HEK293 (cell line): ENCODE data around the gene OR52A5.

Experiments
- CTCF ChIA-PET: fragments of 350-600 bp; formaldehyde crosslinking; extraction: SDS; loops from one replicate; lab custom pipeline; 2021; ENCODE audit warnings: antibody characterized with exemption; lab: Yijun Ruan, JAX
- POLR2A ChIA-PET: fragments of 300-600 bp; formaldehyde crosslinking; extraction: SDS; loops from one replicate; lab custom pipeline; 2020; ENCODE audit warnings: antibody characterized with exemption, inconsistent platforms; lab: Yijun Ruan, JAX
- H3K27ac ChIP-seq: fragments of 200-500 bp; sonication (Bioruptor generic); 2 replicates; pipeline ENCODE4 v1.5.1; 2014; ENCODE audit warnings: low read depth, low read length, control low read depth, inconsistent platforms; ENCODE audit errors: extremely low read depth
- H3K36me3 ChIP-seq, 2 experiments: fragments of 200-500 bp in 1 of 2; sonication (Bioruptor generic) in 1 of 2; 1 replicate in 1 of 2; 2 replicates in 1 of 2; pipeline ENCODE4 v1.5.1; 2014 to 2017; ENCODE audit warnings: inconsistent platforms in 2 of 2, low read length in 2 of 2; ENCODE audit not compliant: control insufficient read depth in 2 of 2, insufficient read depth in 1 of 2
- H3K4me1 ChIP-seq: fragments of 200-500 bp; sonication (Bioruptor generic); 2 replicates; pipeline ENCODE4 v1.5.1; 2014; ENCODE audit warnings: mild to moderate bottlenecking, low read length, inconsistent platforms; ENCODE audit not compliant: control insufficient read depth, insufficient read depth
- H3K4me3 ChIP-seq: 2 replicates; pipeline ENCODE4 v1.5.1; 2011; ENCODE audit warnings: low read depth, mild to moderate bottlenecking, control low read depth, low read length, moderate library complexity
- H3K9me3 ChIP-seq: fragments of 200-500 bp; sonication (Bioruptor generic); 2 replicates; pipeline ENCODE4 v1.5.1; 2014; ENCODE audit warnings: low read depth, low read length, inconsistent platforms; ENCODE audit not compliant: control insufficient read depth, insufficient read depth
- ELK4 ChIP-seq: IDR thresholded peaks from 2 replicates; pipeline ENCODE4 v1.6.1; 2011; ENCODE audit warnings: mild to moderate bottlenecking, low read depth, low read length, borderline replicate concordance
- FEZF1 ChIP-seq: fragments of 450-650 bp; formaldehyde crosslinking; IDR thresholded peaks from 2 replicates; pipeline ENCODE4 v1.5.1; 2016; ENCODE audit warnings: missing biosample characterization, missing genetic modification characterization
- GLI2 ChIP-seq: fragments of 450-650 bp; formaldehyde crosslinking; IDR thresholded peaks from 2 replicates; pipeline ENCODE4; 2017; ENCODE audit warnings: missing biosample characterization, missing genetic modification characterization, low read depth, borderline replicate concordance
- GLI4 ChIP-seq: fragments of 450-650 bp; formaldehyde crosslinking; IDR thresholded peaks from 2 replicates; pipeline ENCODE4 v1.5.1; 2016; ENCODE audit warnings: missing biosample characterization, missing genetic modification characterization
- SP2 ChIP-seq: fragments of 450-650 bp; formaldehyde crosslinking; IDR thresholded peaks from 2 replicates; pipeline ENCODE4 v1.5.1; 2016; ENCODE audit warnings: missing biosample characterization, missing genetic modification characterization
- ZNF148 ChIP-seq: fragments of 450-650 bp; formaldehyde crosslinking; IDR thresholded peaks from 2 replicates; pipeline ENCODE4 v1.5.0; 2017; ENCODE audit warnings: missing biosample characterization, missing genetic modification characterization, borderline replicate concordance
- ZNF157 ChIP-seq: fragments of 450-650 bp; formaldehyde crosslinking; IDR thresholded peaks from 2 replicates; pipeline ENCODE4 v1.5.1; 2016; ENCODE audit warnings: missing biosample characterization, missing genetic modification characterization
- ZNF214 ChIP-seq: fragments of 450-650 bp; formaldehyde crosslinking; IDR thresholded peaks from 2 replicates; pipeline ENCODE4 v1.5.1; 2017; ENCODE audit warnings: missing biosample characterization, mild to moderate bottlenecking, missing genetic modification characterization, borderline replicate concordance
- ZNF266 ChIP-seq: fragments of 450-650 bp; formaldehyde crosslinking; IDR thresholded peaks from 2 replicates; pipeline ENCODE4 v1.5.1; 2016; ENCODE audit warnings: missing biosample characterization, missing genetic modification characterization, low read depth
- ZNF341 ChIP-seq: fragments of 450-650 bp; formaldehyde crosslinking; IDR thresholded peaks from 2 replicates; pipeline ENCODE4; 2016; ENCODE audit warnings: low read depth, missing biosample characterization, missing genetic modification characterization
- ZNF354C ChIP-seq: fragments of 450-650 bp; formaldehyde crosslinking; IDR thresholded peaks from 2 replicates; pipeline ENCODE4 v1.5.1; 2016; ENCODE audit warnings: missing biosample characterization, missing genetic modification characterization, low read depth, borderline replicate concordance
- ZNF404 ChIP-seq: fragments of 450-650 bp; formaldehyde crosslinking; IDR thresholded peaks from 2 replicates; pipeline ENCODE4 v1.5.1; 2017; ENCODE audit warnings: missing biosample characterization, missing genetic modification characterization
- ZNF473 ChIP-seq: fragments of 450-650 bp; formaldehyde crosslinking; IDR thresholded peaks from 2 replicates; pipeline ENCODE4 v1.5.1; 2017; ENCODE audit warnings: missing biosample characterization, missing genetic modification characterization
- ZNF548 ChIP-seq: fragments of 450-650 bp; formaldehyde crosslinking; IDR thresholded peaks from 2 replicates; pipeline ENCODE4 v1.5.1; 2016; ENCODE audit warnings: missing biosample characterization, missing genetic modification characterization
- ZNF600 ChIP-seq: fragments of 450-650 bp; formaldehyde crosslinking; IDR thresholded peaks from 2 replicates; pipeline ENCODE4 v1.5.1; 2016; ENCODE audit warnings: missing biosample characterization, missing genetic modification characterization
- ZNF658 ChIP-seq: fragments of 450-650 bp; formaldehyde crosslinking; IDR thresholded peaks from 2 replicates; pipeline ENCODE4; 2016; ENCODE audit warnings: missing biosample characterization, missing genetic modification characterization
- ZNF747 ChIP-seq: fragments of 450-650 bp; formaldehyde crosslinking; IDR thresholded peaks from 2 replicates; pipeline ENCODE4 v1.5.1; 2016; ENCODE audit warnings: missing biosample characterization, missing genetic modification characterization
- ZSCAN16 ChIP-seq: fragments of 450-650 bp; formaldehyde crosslinking; IDR thresholded peaks from 2 replicates; pipeline ENCODE4 v1.5.1; 2016; ENCODE audit warnings: missing biosample characterization, missing genetic modification characterization
- ZXDB ChIP-seq: fragments of 450-650 bp; formaldehyde crosslinking; IDR thresholded peaks from 2 replicates; pipeline ENCODE4 v1.5.1; 2016; ENCODE audit warnings: missing biosample characterization, missing genetic modification characterization
- TF ChIP-seq, protein P1 (sequence below): fragments of 450-650 bp; formaldehyde crosslinking; IDR thresholded peaks from 2 replicates; pipeline ENCODE4 v1.5.1; 2016; ENCODE audit warnings: missing biosample characterization, missing genetic modification characterization
- TF ChIP-seq, protein P2 (sequence below): fragments of 450-650 bp; IDR thresholded peaks from 2 replicates; pipeline ENCODE4 v1.5.1; 2018; ENCODE audit warnings: missing biosample characterization, missing genetic modification characterization
- TF ChIP-seq, protein P3 (sequence below): fragments of 450-650 bp; formaldehyde crosslinking; IDR thresholded peaks from 2 replicates; pipeline ENCODE4 v1.5.1; 2016; ENCODE audit warnings: missing biosample characterization, missing genetic modification characterization
- TF ChIP-seq, protein P4 (sequence below): fragments of 450-650 bp; formaldehyde crosslinking; IDR thresholded peaks from 2 replicates; pipeline ENCODE4 v1.5.1; 2016; ENCODE audit warnings: missing biosample characterization, missing genetic modification characterization

The OR52A5 gene

GRCh38 chr11:5102246-5102645 is 35.9 kb downstream of the OR52A5 start:
- ChIA-PET CTCF (no interaction called here), POLR2A (no interaction called here)
- no peak for TF ChIP-seq ZNF148 (tag by site-specific recombination)
- TF ChIP-seq ZNF747, result no peak
- TF ChIP-seq ZSCAN16, result no peak
- no peak for TF ChIP-seq ZXDB (tag by site-specific recombination)
- no peak for TF ChIP-seq FEZF1
- TF ChIP-seq ZNF548 (tag by site-specific recombination), result no peak
- TF ChIP-seq ELK4, result no peak
- TF ChIP-seq ZNF354C, result no peak
- TF ChIP-seq ZNF600, result no peak
- TF ChIP-seq, protein P1, sequence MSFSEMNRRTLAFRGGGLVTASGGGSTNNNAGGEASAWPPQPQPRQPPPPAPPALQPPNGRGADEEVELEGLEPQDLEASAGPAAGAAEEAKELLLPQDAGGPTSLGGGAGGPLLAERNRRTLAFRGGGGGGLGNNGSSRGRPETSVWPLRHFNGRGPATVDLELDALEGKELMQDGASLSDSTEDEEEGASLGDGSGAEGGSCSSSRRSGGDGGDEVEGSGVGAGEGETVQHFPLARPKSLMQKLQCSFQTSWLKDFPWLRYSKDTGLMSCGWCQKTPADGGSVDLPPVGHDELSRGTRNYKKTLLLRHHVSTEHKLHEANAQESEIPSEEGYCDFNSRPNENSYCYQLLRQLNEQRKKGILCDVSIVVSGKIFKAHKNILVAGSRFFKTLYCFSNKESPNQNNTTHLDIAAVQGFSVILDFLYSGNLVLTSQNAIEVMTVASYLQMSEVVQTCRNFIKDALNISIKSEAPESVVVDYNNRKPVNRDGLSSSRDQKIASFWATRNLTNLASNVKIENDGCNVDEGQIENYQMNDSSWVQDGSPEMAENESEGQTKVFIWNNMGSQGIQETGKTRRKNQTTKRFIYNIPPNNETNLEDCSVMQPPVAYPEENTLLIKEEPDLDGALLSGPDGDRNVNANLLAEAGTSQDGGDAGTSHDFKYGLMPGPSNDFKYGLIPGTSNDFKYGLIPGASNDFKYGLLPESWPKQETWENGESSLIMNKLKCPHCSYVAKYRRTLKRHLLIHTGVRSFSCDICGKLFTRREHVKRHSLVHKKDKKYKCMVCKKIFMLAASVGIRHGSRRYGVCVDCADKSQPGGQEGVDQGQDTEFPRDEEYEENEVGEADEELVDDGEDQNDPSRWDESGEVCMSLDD (tag by site-specific recombination), result no peak
- no peak for TF ChIP-seq GLI4
- TF ChIP-seq ZNF157 (tag by site-specific recombination), result no peak
- no peak for TF ChIP-seq ZNF404 (tag by site-specific recombination)
- TF ChIP-seq ZNF658 (tag by site-specific recombination), result no peak
- TF ChIP-seq GLI2 (tag by site-specific recombination), result no peak
- TF ChIP-seq, protein P2, sequence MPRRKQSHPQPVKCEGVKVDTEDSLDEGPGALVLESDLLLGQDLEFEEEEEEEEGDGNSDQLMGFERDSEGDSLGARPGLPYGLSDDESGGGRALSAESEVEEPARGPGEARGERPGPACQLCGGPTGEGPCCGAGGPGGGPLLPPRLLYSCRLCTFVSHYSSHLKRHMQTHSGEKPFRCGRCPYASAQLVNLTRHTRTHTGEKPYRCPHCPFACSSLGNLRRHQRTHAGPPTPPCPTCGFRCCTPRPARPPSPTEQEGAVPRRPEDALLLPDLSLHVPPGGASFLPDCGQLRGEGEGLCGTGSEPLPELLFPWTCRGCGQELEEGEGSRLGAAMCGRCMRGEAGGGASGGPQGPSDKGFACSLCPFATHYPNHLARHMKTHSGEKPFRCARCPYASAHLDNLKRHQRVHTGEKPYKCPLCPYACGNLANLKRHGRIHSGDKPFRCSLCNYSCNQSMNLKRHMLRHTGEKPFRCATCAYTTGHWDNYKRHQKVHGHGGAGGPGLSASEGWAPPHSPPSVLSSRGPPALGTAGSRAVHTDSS (tag by site-specific recombination), result no peak
- no peaks in the 10 kb centered on the region for H3K36me3 ChIP-seq
- H3K9me3 ChIP-seq, result no peaks in the 10 kb centered on the region
- H3K4me1 ChIP-seq, result no peaks in the 10 kb centered on the region
- H3K27ac ChIP-seq, result no peak overlapping the region
- H3K4me3 ChIP-seq, result no peak overlapping the region

GRCh38 chr11:5096011-5096410 is 42.1 kb downstream of the OR52A5 start:
- Histone ChIP-seq H3K9me3 (no peaks in the 10 kb centered on the region), H3K4me1 (no peaks in the 10 kb centered on the region), H3K27ac (no peak overlapping the region), H3K4me3 (no peak overlapping the region), H3K36me3 (no peaks in the 10 kb centered on the region)
- ChIA-PET CTCF (no interaction called here), POLR2A (no interaction called here)
- TF ChIP-seq ZNF341 (tag by site-specific recombination) (no peak), ZNF214 (tag by site-specific recombination) (no peak), SP2 (tag by site-specific recombination) (no peak), ZNF266 (tag by site-specific recombination) (no peak), ZNF747 (no peak), ZNF473 (no peak)
- TF ChIP-seq, protein P1 (tag by site-specific recombination), result no peak
- TF ChIP-seq, protein P3, sequence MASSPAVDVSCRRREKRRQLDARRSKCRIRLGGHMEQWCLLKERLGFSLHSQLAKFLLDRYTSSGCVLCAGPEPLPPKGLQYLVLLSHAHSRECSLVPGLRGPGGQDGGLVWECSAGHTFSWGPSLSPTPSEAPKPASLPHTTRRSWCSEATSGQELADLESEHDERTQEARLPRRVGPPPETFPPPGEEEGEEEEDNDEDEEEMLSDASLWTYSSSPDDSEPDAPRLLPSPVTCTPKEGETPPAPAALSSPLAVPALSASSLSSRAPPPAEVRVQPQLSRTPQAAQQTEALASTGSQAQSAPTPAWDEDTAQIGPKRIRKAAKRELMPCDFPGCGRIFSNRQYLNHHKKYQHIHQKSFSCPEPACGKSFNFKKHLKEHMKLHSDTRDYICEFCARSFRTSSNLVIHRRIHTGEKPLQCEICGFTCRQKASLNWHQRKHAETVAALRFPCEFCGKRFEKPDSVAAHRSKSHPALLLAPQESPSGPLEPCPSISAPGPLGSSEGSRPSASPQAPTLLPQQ (tag by site-specific recombination), result no peak
- TF ChIP-seq, protein P4, sequence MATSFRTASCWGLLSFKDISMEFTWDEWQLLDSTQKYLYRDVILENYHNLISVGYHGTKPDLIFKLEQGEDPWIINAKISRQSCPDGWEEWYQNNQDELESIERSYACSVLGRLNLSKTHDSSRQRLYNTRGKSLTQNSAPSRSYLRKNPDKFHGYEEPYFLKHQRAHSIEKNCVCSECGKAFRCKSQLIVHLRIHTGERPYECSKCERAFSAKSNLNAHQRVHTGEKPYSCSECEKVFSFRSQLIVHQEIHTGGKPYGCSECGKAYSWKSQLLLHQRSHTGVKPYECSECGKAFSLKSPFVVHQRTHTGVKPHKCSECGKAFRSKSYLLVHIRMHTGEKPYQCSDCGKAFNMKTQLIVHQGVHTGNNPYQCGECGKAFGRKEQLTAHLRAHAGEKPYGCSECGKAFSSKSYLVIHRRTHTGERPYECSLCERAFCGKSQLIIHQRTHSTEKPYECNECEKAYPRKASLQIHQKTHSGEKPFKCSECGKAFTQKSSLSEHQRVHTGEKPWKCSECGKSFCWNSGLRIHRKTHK (tag by site-specific recombination), result no peak
